GM18951 (cell line): ENCODE results near the gene OSBPL2.

Source experiments
- POLR2A ChIP-seq: IDR thresholded peaks from 4 replicates; pipeline ENCODE4 v1.6.1; 2011; ENCODE audit warnings: mild to moderate bottlenecking; ENCODE audit not compliant: insufficient read length, insufficient read depth; ENCODE audit errors: extremely low read depth
- in situ Hi-C: fragments of 300-500 bp; cut with MboI; formaldehyde crosslinking; loops from one replicate; pipeline ENCODE4 v1.12.0; 2022; ENCODE audit warnings: low sequenced_read_pairs, mixed read lengths, inconsistent platforms; ENCODE audit not compliant: unreplicated experiment

Gene OSBPL2

GRCh38 chr20:62298577-62299249, 60.4 kb downstream of the OSBPL2 start:
- in situ Hi-C loops: no loop called here
- TF ChIP-seq POLR2A: no peak

- no peak for TF ChIP-seq POLR2A
- in situ Hi-C loops: loop anchor here (10.0 kb wide), 1 partner anchor 85 kb away; the partner anchor contains the start of gene RPS21
These were observed 61.4 kb downstream of the OSBPL2 start for GRCh38 chr20:62299666-62300236.

DNA sequence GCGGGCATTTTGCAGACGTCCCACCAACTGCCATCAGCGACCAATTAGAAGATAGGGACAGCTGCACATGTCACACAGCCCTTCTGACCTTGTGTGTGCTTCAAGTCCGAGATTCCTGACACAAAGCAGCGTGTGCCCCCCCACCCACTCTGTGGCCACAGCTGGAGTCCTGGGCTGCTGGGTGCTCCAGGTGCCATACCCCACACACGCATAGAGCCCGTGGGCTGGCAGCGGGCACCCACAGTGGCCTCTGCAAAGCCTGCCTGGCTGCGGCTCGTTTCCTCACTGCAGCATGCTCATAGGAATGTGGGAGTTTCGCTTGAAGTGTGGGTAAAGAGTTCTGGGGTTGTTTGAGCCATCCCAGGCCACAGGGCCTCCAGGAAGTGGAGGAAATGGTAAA, 62.0 kb downstream of the OSBPL2 start:
- in situ Hi-C loops: loop anchor here (10.0 kb wide), 1 partner anchor 84 kb away; the partner anchor contains the start of gene RPS21
- TF ChIP-seq POLR2A: no peak

GRCh38 chr20:62301111-62301668, 62.9 kb downstream of the OSBPL2 start:
- in situ Hi-C loops: loop anchor here (10.0 kb wide), 1 partner anchor 84 kb away; the partner anchor contains the start of gene RPS21
- no peak for TF ChIP-seq POLR2A

DNA sequence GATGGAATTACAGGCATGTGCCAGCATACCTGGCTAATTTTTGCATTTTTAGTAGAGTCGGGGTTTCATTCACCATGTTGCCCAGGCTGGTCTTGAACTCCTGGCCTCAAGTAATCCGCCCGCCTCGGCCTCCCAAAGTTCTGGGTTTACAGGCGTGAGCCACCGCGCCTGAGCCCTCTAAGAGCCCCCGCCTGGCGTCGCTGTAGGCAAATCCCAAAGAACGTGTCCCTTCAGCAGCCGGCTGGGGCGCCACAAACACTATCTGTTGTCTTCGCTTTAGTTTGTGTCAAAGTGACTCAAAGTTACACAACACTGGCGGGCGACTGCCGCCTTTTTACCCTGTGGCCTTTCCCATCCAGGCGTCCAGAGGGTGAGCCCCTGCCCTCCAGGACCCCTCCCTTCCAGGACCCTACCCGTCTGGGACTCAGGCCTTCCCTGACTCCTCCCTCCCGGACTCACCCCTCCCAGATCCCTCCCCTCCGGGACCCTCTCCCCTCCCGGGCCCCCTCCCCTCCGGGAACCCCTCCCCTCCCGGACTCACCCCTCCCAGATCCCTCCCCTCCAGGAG, 63.5 kb downstream of the OSBPL2 start:
- no peak for TF ChIP-seq POLR2A
- in situ Hi-C loops: loop anchor here (10.0 kb wide), 1 partner anchor 83 kb away; the partner anchor contains the start of gene RPS21

DNA sequence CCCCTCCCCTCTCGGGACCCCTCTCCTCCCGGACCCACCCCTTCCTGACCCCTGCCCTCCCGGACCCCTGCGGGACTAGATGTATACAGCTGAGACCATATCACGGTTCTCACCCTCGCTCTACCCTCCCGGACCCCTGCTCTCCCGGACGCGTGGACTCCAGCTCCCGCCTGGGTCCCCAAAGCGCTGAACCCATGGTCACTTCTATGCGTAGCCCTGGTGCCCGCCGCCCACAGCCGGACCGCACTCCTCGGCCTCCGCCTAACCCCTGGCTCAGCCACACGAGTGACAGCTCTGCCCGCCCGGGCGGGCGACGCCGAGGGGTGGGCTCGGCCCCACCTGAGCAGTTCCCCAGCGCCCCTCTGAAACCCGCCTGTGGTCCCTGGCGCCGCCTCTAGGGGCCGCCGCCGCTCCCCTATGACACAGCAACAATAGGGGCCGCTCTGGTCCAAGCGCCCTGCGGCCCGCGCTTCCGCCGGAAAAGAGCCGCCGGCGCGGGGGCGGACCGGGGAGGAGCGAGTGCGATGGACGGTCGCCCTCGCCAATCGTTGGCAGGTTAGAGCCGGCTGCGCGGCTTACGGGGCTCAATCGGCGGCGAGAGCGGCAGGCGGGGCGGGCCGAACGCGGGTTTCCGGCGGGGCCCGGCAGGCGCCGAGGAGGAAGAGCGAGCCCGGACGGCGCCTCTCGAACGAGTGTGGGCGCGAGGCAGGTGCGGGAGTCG, 64.2 kb downstream of the OSBPL2 start, which contains the start of gene ADRM1:
ADRM1 (plus strand) TSS at position 657 of the 721 bp plus-strand sequence. CDS start 572 bp downstream, outside the sequence.
- in situ Hi-C loops: loop anchor here (10.0 kb wide), 1 partner anchor 82 kb away; the partner anchor contains the start of gene RPS21
- TF ChIP-seq POLR2A: peak; percentile 86

DNA sequence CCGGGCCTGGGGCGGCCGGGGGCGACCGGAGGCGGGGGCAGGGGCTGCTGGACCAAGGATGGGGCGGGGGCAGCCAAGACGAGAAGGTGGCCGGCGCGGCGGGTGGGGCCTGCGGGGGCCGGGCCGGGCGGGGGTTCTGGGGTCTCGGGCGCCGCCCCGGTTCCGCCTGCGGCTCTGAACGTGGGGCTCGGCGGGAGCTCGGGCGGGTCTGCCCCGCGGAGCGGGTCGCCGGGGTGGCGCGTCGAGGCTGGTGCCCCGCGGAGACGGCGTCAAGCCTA, 64.7 kb downstream of the OSBPL2 start:
- no peak for TF ChIP-seq POLR2A
- in situ Hi-C loops: loop anchor here (10.0 kb wide), 1 partner anchor 82 kb away; the partner anchor contains the start of gene RPS21

DNA sequence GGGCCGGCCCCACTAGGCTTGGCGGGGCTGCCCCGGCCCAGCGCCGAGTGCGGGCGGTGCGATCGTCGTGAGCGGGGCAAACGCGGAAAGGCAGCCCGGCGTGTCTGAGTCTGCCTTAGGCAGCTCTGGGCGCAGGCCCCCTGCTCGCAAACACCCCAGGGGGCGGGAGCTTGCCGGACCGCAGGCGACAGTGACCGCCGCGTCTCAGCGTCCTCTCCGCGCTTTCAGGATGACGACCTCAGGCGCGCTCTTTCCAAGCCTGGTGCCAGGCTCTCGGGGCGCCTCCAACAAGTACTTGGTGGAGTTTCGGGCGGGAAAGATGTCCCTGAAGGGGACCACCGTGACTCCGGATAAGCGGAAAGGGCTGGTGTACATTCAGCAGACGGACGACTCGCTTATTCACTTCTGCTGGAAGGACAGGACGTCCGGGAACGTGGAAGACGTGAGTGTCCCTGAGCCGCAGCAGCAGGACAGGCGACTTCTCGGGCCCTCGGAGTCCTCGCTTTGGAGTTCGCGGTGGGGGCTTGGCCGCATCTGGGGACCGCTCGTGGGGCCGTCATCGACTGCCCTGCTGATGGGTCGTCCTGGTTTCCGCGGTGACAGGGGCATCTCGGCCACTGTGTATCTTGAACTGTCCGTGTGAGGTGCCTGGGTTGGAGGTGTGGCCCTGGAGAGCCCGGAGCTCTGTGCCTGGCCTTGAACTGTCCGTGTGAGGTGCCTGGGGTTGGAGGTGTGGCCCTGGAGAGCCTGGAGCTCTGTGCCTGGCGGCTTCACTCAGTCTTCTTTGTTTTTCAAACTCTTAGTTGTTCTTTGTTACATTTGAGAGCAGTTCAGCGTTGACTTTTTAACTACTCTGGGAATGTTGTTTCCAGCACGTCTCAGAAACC, 65.3 kb downstream of the OSBPL2 start:
- in situ Hi-C loops: loop anchor here (10.0 kb wide), 1 partner anchor 81 kb away; the partner anchor contains the start of gene RPS21

DNA sequence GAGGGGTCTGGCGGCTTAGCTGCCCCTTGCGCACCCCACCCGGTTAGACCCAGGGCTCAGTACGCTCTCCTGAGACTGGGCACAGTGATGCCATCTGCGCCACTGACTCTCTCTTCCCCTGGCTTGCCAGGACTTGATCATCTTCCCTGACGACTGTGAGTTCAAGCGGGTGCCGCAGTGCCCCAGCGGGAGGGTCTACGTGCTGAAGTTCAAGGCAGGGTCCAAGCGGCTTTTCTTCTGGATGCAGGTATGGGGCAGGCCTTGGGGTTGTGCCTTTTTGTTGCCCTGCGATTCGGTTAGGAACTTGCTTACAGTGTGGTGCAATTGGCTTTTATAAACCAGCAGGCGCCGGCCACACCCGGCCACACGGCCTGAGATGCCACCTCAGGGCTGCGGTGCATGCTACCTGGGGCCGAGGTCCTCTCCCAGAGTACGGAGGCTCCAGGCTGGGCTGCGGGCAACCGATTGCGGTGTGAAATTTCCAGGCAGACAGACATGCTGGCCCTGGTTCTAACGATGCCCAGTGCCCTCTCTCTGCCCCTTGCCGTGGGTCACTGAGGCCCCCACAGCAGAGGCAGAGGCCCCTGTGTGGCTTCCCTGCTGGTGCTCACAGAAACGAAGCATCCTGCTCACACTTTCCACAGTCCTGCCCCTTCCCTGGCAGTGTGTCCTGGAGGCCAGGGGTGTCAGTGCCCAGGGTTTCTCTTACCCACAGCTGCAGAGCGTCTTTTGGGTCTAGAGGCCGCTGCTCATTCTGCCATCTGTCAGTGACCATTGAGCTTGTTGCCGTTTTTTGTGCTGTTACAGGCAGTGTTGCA, 66.2 kb downstream of the OSBPL2 start:
- in situ Hi-C loops: loop anchor here (10.0 kb wide), 1 partner anchor 80 kb away; the partner anchor contains the start of gene RPS21
- TF ChIP-seq POLR2A: no peak

More for the DNA sequence above, 65.3 kb downstream of the OSBPL2 start:
- no peak for TF ChIP-seq POLR2A

- no peak for TF ChIP-seq POLR2A
- in situ Hi-C loops: loop anchor here (10.0 kb wide), 1 partner anchor 80 kb away; the partner anchor contains the start of gene RPS21
These were observed 66.9 kb downstream of the OSBPL2 start for GRCh38 chr20:62305149-62305764.
